ENCODE measurements around the gene PLPP3.

DNA sequence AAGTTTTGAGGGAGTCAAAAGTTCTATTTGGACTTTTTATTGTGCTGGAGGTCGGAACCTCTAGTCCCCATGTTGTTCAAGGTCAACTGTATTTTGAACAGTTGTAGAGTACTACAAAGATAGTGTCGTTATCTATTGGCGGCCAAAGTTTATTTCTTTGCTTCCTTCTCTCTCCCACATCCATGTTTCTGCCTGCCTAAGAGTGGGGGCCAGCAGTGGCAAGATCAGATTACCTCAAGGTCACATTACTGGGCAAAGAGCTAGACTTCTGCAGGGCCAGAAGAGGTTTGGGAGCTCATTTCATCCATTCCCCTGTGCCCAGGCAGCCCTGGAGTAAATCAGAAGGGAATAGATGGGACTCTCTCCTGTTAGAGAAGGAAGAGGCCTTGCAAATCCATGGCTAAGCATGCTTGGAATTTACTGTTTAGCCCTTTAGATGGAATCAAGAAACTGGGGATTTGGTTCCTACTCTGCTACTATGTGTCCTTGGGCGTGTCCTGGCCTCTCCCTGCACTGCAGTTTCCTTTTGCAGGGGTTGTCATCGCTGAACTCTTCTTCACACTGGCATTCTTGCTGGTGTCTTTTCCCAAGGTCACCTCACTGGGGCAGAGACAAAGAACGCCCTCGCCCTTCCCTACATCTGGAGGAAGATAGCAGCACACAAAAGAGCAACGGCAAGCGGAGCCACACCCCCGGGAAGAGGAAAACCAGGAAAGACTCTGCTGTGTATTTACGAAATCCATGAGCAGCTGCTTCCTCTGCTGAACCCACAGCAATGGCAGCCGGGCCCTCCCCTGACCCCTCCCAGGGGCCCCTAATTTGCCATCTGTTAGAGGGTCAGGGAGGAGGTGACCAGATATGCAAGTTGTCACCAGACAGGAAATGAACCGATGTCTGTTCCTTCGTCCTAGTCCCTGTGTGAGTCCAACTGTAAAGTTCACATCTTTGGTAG is 73.3 kb downstream of the PLPP3 start:
- TF ChIP-seq SIN3A (conservative IDR thresholded peaks at IDR 0.05 in 1 of 2, IDR thresholded peaks at IDR 0.05 in 1 of 2; ENCODE audit: low read depth in 1 of 2, low read length in 2 of 2) = no peak
- no peak for TF ChIP-seq YY1 (IDR thresholded peaks at IDR 0.05; ENCODE audit: low read depth, low read length)

Measured in H1 (cell line).